Measurements from ENCODE around the gene RFNG.
"Not testable (repeated sequence)": the region's sequence is repeated elsewhere in the genome, so short reads cannot be mapped to it uniquely, and the experiment has no call there.

Gene RFNG

DNA sequence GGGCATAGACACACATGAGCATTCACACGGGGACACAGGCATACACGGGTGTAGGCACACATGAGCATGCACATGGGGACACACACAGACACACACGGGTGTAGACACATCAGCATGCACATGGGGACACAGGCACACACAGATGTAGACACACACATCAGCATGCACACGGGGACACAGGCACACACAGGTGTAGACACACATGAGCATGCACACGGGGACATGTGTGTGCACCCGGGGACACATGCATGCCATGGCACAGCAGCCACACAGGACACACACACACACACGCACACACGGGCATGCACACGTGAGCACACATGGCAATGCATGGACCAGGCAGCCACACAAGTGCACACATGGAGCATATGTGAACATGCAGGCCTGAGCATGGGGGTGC, 9.0 kb downstream of the RFNG start:
- DNase-seq (ENCODE audit: low read depth in 2 of 2) = no peak

GRCh38 chr17:82041144-82041814, 10.3 kb downstream of the RFNG start:
- DNase-seq (ENCODE audit: low read depth in 2 of 2) = no peak

GRCh38 chr17:82039695-82040299, 11.8 kb downstream of the RFNG start:
- no peak for DNase-seq (ENCODE audit: low read depth in 2 of 2)

DNA sequence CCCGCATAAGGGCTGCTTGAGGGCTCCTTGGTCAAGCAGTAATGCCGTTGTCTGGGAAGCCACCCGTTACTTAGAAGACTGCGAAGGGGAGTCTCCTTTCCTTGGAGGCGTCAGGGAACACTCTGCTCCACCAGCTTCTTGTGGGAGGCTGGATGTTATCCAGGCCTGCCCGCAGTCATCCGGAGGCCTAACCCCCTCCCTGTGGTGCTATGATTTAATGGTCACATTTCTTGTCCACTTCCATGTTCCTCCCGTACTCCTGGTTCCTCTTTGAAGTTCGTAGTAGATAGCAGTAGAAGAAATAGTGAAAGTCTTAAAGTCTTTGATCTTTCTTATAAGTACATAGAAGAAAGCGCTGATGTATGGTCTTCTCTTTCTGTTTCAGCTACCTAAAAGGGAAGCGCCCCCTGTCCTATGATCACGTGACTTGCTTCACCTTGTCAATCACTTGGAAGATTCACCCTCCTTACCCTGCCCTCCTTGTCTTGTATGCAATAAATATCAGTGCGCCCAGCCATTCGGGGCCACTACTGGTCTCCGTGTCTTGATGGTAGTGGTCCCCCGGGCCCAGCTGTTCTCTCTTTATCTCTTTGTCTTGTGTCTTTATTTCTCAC, 12.7 kb downstream of the RFNG start:
- not testable (repeated sequence) for DNase-seq (ENCODE audit: low read depth in 2 of 2)

- no peak for DNase-seq (ENCODE audit: low read depth in 2 of 2)
These were observed 13.8 kb downstream of the RFNG start for GRCh38 chr17:82037889-82038195.

DNA sequence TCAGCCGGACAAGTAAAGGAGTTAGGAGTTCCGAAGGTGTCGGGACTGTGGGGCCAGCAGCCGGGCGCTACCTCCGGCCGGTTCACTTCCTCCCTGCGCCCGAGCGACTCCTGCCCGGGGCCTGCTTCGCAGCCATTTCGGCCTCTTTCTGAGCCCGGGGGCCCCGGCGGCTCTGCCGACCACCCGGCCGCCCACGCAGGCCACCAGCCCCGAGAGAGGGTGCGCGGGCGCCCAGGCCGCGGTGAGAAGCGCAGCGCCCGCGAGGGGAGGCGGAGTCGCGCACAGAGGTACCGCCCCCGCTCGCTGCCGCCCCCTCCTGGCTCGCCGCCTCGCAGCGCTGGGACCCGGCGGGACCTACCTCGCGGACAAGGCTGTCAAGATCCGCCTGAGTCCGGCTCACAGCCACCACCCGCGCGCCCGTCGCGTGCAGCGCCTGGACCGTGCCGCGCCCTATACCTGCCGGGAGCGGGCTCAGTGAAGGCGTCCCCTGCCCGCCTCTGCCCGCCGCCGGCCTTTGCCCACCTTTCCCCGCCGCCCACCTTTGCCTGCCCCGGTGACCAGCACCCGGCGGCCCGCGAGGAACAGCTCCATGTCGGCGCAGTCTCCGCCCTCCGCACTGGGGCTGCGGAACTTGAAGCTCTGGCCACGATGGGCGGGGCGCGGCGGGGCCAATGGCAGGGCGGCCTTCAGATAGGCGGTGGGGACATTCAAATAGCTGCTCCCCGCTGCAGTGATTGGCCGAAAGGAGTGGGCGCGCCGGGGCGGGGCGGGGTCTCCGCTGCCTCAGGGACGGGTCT, 14.3 kb downstream of the RFNG start, which contains the start of gene DCXR:
DCXR (minus strand) TSS at position 606 of the 797 bp plus-strand sequence; CDS start at position 591, 15 bp downstream.
- peak; percentile 92 to 97 for DNase-seq (ENCODE audit: low read depth in 2 of 2)

GRCh38 chr17:82036634-82037091, 14.9 kb downstream of the RFNG start:
- DNase-seq (ENCODE audit: low read depth in 2 of 2) = no peak

- no peak for DNase-seq (ENCODE audit: low read depth in 2 of 2)
These were observed 15.5 kb downstream of the RFNG start for GRCh38 chr17:82035956-82036633.

- DNase-seq (ENCODE audit: low read depth in 2 of 2) = no peak
These were observed 16.1 kb downstream of the RFNG start for GRCh38 chr17:82035488-82035887.

DNA sequence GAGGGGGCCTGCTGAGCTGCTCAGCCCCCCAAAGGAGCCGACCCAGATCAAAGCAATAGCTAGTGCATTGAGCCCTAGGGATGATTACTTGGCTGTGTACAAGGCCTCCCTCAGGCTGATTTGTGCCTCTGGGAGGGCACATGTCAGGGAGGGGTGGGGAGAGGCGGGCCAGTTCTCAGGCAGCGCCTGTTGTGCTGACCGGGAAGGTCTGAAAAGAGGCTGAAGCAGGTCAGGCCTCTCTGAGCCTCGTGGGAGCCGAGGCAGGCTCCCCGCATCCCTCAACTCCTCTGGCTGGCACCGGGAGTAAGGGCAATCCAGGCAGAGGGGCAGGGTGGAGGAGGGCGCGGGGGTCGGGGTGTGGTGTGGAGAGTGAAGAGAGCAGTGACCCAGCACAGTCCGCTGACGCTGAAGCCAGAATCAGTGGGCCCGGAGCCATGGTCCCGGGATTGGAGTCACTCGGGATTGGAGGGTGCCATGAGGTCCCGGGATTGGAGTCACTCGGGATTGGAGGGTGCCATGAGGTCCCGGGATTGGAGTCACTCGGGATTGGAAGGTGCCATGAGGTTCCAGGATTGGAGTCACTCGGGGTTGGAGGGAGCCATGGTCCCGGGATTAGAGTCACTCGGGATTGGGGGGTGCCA, 17.1 kb downstream of the RFNG start:
- no peak for DNase-seq (ENCODE audit: low read depth in 2 of 2)

- no peak for DNase-seq (ENCODE audit: low read depth in 2 of 2)
These were observed 18.1 kb downstream of the RFNG start for GRCh38 chr17:82033359-82034085.

DNA sequence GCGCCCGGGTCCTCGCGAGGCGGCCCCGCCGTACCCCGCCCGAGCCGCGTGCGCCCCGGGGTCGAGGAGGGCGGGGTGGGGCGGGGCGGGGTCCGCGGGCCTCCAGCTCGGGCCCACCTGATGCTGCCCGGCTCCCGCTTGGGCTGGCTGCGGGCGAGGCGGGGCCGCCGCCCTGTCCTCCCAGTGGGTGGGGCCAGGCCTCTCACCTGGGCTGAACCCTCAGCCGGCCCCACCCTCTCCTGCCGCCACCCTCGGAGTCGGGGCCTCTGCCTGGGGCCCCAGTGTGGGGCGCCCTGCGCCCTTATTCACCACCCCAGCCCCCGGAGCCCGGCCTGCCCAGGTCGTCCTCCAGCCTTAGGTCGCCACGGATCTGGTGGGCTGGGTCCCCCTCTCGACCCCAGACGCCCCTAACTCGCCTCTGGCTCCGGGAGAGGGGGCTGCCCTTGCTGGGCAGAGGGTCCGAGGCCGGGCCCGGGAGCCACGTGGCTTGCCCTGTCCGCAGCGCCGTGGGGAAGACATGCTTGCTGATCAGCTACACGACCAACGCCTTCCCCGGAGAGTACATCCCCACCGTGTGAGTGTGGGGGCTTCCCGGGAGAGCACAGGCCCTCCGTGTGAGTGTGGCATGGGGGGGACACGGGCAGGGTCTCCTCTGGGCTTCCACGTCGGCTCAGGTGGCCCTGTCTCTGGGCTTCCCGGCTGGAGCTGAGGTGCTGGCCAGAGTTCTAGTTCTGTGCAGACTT, 19.6 kb downstream of the RFNG start:
- no peak for DNase-seq (ENCODE audit: low read depth in 2 of 2)

GRCh38 chr17:82031303-82031884, 20.2 kb downstream of the RFNG start, which contains the start of gene RAC3:
Gene RAC3 (plus strand): TSS chr17:82031678. CDS start chr17:82031762, 84 bp downstream.
- DNase-seq (ENCODE audit: low read depth in 2 of 2) = no peak

GRCh38 chr17:82030470-82031302, 20.9 kb downstream of the RFNG start:
- peak; percentile 82 to 83 for DNase-seq (ENCODE audit: low read depth in 2 of 2)

- DNase-seq (ENCODE audit: low read depth in 2 of 2) = no peak
These were observed 21.6 kb downstream of the RFNG start for GRCh38 chr17:82029990-82030469.

GRCh38 chr17:82029391-82029790, 22.2 kb downstream of the RFNG start:
- no peak for DNase-seq (ENCODE audit: low read depth in 2 of 2)

DNA sequence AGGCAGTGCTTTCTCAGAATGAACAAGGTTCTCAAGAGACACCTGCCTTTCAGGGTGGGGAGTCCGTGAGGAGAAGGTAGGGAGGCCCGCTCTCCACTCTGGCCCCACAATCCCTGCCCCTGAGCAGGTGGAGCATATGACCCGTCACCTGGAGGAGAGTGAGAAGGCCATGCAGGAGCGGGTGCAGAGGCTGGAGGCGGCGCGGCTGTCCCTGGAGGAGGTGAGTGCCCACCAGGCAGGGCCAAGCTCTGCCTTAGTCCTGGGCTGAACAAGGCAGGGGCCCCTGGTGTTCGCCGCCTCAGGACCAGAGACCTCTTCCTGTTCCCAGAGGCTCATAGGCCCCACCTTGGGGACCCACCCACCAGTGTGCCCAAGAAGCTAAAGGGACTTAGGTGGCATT, 22.6 kb downstream of the RFNG start:
- no peak for DNase-seq (ENCODE audit: low read depth in 2 of 2)

- no peak for DNase-seq (ENCODE audit: low read depth in 2 of 2)
These were observed 23.4 kb downstream of the RFNG start for GRCh38 chr17:82028246-82028645.
